T-cell (primary cell): Measurements from ENCODE around the gene MVB12B. TPM values are rescaled to one million over a fixed set of nuclear protein-coding genes. Genes with fewer than 3 reads are reported as not detected.

Experiments
- ATAC-seq, 4 experiments: fragments of 200-7000 bp in 3 of 4; fragments of 150-1000 bp in 1 of 4; cut with Tn5 transposase; replicated peaks in 1 of 4; 1 replicate in 3 of 4; 2 replicates in 1 of 4; pipeline ENCODE4 v1.10.0; 2021; ENCODE audit warnings: moderate library complexity in 3 of 4, mild to moderate bottlenecking in 2 of 4, moderate number of reproducible peaks in 1 of 4
- CTCF ChIA-PET, 2 donors: fragments of 300-600 bp; sonication (Branson Sonifier 250); formaldehyde crosslinking; loops; one replicate each; lab custom pipeline; 2022; ENCODE audit warnings: antibody characterized with exemption in 2 of 2; lab: Charles Lee
- POLR2A ChIA-PET, 2 donors: fragments of 300-600 bp; sonication (Branson Sonifier 250); formaldehyde crosslinking; loops; one replicate each; lab custom pipeline; 2022; ENCODE audit warnings: antibody characterized with exemption in 2 of 2; lab: Charles Lee
- DNase-seq, 35 experiments: peaks; one replicate each; pipeline versions ENCODE4 v3.0.0 to v3.0.0-alpha.2; 2013 to 2023
- H3K27ac ChIP-seq: one replicate; pipeline ENCODE4 v1.5.1; 2013; ENCODE audit warnings: low read length
- H3K27me3 ChIP-seq, 2 experiments: replicated peaks in 1 of 2; 1 replicate in 1 of 2; 2 replicates in 1 of 2; pipeline versions ENCODE4 v1.6.1 to v1.7.0; 2013; ENCODE audit warnings: low read length in 1 of 2, mixed read lengths in 1 of 2; ENCODE audit not compliant: control insufficient read depth in 2 of 2, insufficient read depth in 2 of 2; ENCODE audit errors: extremely low read depth in 1 of 2
- H3K36me3 ChIP-seq, 2 donors: 1 replicate in 1 of 2; 2 replicates in 1 of 2; pipeline versions ENCODE4 v1.6.1 to v1.7.0; 2013; ENCODE audit warnings: low read length in 1 of 2; ENCODE audit not compliant: control insufficient read depth in 2 of 2, insufficient read depth in 1 of 2; ENCODE audit errors: extremely low read depth in 1 of 2
- H3K4me1 ChIP-seq, 2 experiments: 1 replicate in 1 of 2; 2 replicates in 1 of 2; pipeline versions ENCODE4 v1.6.1 to v1.7.0; 2013; ENCODE audit warnings: low read length in 2 of 2, mixed read lengths in 1 of 2; ENCODE audit not compliant: insufficient read depth in 2 of 2, control insufficient read depth in 1 of 2; ENCODE audit errors: extremely low read depth in 1 of 2
- H3K4me3 ChIP-seq, 2 donors: 1 replicate in 1 of 2; 2 replicates in 1 of 2; pipeline versions ENCODE4 v1.5.1 to v1.7.0; 2013; ENCODE audit warnings: mild to moderate bottlenecking in 2 of 2, low read length in 1 of 2, moderate library complexity in 1 of 2; ENCODE audit not compliant: control insufficient read depth in 1 of 2; ENCODE audit errors: extremely low read depth in 1 of 2
- H3K9me3 ChIP-seq: 2 replicates; pipeline ENCODE4 v1.7.0; 2013
- H3K27ac Mint-ChIP-seq, 2 donors: one replicate each; pipeline ENCODE4 v1.8.0; 2020 to 2021; ENCODE audit warnings: mild to moderate bottlenecking in 2 of 2, mixed read lengths in 2 of 2
- H3K27me3 Mint-ChIP-seq, 2 donors: one replicate each; pipeline ENCODE4 v1.8.0; 2021 to 2022; ENCODE audit warnings: mixed read lengths in 2 of 2
- H3K36me3 Mint-ChIP-seq: one replicate; pipeline ENCODE4 v1.8.0; 2021; ENCODE audit warnings: mixed read lengths
- H3K4me1 Mint-ChIP-seq, 3 donors: one replicate each; pipeline ENCODE4 v1.8.0; 2020 to 2022; ENCODE audit warnings: mixed read lengths in 3 of 3, mild to moderate bottlenecking in 1 of 3
- H3K4me3 Mint-ChIP-seq, 3 donors: one replicate each; pipeline ENCODE4 v1.8.0; 2020 to 2022; ENCODE audit warnings: mild to moderate bottlenecking in 3 of 3, mixed read lengths in 3 of 3, moderate library complexity in 3 of 3
- H3K9me3 Mint-ChIP-seq, 3 donors: one replicate each; pipeline ENCODE4 v1.8.0; 2020 to 2022; ENCODE audit warnings: mixed read lengths in 3 of 3
- WGBS: methylation state at CpG from one replicate; pipeline ENCODE4 v1.1.5; 2013; ENCODE audit warnings: missing lambda C conversion rate; ENCODE audit not compliant: insufficient coverage; 5-methylcytosine and 5-hydroxymethylcytosine counted together
- total RNA-seq, 35 experiments: library from RNA in 6 of 35; stranded (reverse) in 6 of 35; fragments of 120-200 nt in 1 of 35; gene quantifications; one replicate each; pipeline versions ENCODE4 v1.2.1 to v1.2.4 and lab custom pipeline; 2013 to 2026

The MVB12B gene
- total RNA-seq, 5 donors from 2014 or later (not counting 1 experiment from before 2014, with no cell fraction given): 8.2 to 25.2 (median 10.6) TPM

DNA sequence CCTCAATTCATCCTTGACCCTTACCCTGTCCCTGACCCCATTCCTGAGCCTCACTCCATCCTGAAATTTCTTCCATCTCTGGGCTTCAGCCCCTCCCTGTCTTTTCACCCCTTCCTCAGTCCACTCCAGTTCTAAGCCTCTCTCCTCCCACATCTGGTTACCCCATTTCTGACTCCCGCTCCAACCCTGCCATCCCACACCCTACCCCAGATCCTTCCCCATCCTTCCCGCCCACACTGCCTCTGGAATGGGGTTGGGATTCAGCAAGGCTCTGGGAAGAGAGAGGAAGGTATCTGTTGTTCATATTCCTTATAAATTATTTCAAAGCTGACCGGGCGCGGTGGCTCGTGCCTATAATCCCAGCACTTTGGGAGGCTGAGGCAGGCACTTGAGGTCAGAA is 29.9 kb upstream of the MVB12B start:
- no peaks in the 10 kb centered on the region for H3K4me1 ChIP-seq
- CTCF ChIA-PET: no interaction called here
- Mint-ChIP-seq H3K27me3 (peaks cover 7 to 14% of the 10 kb centered on the region in 2 donors), H3K27ac (no peak overlapping the region), H3K4me3 (no peak overlapping the region), H3K4me1 (no peaks in the 10 kb centered on the region), H3K9me3 (no peaks in the 10 kb centered on the region), H3K36me3 (no peaks in the 10 kb centered on the region)
- DNase-seq (no peak), ATAC-seq (no peak)
- no peaks in the 10 kb centered on the region for H3K36me3 ChIP-seq
- POLR2A ChIA-PET: no interaction called here
- WGBS: no CpG with 5 or more reads among the region's 6 CpGs
- H3K9me3 ChIP-seq: no peaks in the 10 kb centered on the region
- H3K27me3 ChIP-seq: peaks cover 0 to 29% of the 10 kb centered on the region in 2 experiments
- H3K4me3 ChIP-seq: no peak overlapping the region
- H3K27ac ChIP-seq: no peak overlapping the region

DNA sequence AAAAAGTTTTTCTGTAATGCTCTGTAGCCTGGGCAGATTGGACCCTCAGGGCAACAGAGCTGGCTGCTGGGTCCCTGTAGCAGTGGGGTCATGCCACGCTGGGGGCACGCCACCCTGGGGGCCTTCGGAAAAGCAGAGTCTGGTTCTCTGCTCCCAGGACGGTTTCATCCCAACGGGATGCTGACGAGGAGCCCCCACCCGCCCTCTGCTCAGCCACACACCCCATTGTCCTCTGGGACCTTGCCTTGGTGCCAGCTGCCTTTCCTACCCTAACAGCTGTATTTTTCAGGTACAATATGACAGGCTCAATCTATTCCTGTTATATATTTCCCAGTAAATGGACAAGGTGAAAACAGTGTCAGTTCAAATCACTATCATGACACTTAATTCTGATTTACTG is 29.0 kb upstream of the MVB12B start:
- no peak for ATAC-seq
- no peak for DNase-seq
- H3K27me3 ChIP-seq: peaks cover 0 to 27% of the 10 kb centered on the region in 2 experiments
- H3K27ac ChIP-seq: no peak overlapping the region
- H3K4me3 Mint-ChIP-seq: no peak overlapping the region
- no peaks in the 10 kb centered on the region for H3K9me3 ChIP-seq
- H3K4me1 ChIP-seq: no peaks in the 10 kb centered on the region
- ChIA-PET CTCF (no interaction called here), POLR2A (no interaction called here)
- H3K9me3 Mint-ChIP-seq: no peaks in the 10 kb centered on the region
- WGBS: 74% methylated on average over 4 of the region's 7 CpGs
- no peaks in the 10 kb centered on the region for H3K36me3 Mint-ChIP-seq
- H3K4me1 Mint-ChIP-seq: peaks cover 4 to 6% (median 5%) of the 10 kb centered on the region in 3 donors
- peaks cover 4 to 14% of the 10 kb centered on the region in 2 donors for H3K27me3 Mint-ChIP-seq
- no peak overlapping the region for H3K4me3 ChIP-seq
- no peak overlapping the region for H3K27ac Mint-ChIP-seq
- no peaks in the 10 kb centered on the region for H3K36me3 ChIP-seq

DNA sequence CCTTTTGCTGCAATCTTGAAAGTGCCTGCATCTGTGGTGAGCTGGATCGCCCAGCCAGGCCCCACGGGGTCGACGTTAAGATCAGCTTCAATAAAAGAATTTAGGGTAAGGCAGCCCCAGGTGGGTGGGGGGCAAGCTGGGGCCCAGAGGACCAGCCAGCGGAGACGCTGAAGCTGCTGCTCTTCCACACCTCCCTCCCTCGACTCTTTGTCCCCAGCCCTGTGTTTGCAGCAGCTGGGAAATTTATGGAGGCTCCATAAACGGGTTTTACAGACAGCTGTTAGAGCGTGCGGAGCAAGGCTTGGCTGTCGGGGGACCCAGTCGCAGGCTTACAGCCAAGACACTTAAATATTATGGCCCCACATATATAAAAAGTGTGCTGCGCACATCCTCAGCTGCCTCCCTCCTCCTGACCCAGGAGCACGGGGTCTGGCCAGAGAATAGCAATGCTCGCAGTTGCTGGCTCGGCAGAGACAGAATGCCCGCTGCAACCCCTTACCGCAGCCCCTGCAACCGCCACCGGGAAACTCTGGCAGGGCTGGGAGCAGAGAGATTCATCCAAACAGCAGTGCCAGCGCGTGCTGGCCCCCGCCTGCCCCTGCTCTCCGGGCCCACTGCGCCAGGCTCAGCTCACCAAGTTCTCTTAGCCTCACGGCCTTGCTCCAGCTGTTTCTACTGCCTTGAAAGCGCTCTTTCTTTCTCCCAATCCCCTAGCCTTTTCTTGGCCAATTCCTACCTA is 28.4 kb upstream of the MVB12B start:
- CTCF ChIA-PET: interaction anchor here in 1 of 2 donors (2.2 kb wide), 1 partner anchor 193 kb away, joined by 6 read pairs; no protein-coding TSS in a partner anchor
- Histone ChIP-seq H3K4me1 (no peaks in the 10 kb centered on the region), H3K4me3 (no peak overlapping the region), H3K36me3 (no peaks in the 10 kb centered on the region), H3K27me3 (peaks cover 0 to 21% of the 10 kb centered on the region in 2 experiments), H3K9me3 (no peaks in the 10 kb centered on the region), H3K27ac (no peak overlapping the region)
- POLR2A ChIA-PET: no interaction called here
- ATAC-seq (no peak), DNase-seq (no peak)
- Mint-ChIP-seq H3K9me3 (no peaks in the 10 kb centered on the region), H3K4me3 (no peak overlapping the region), H3K4me1 (peaks cover 4 to 6% (median 5%) of the 10 kb centered on the region in 3 donors), H3K27ac (no peak overlapping the region), H3K27me3 (peaks cover 4 to 14% of the 10 kb centered on the region in 2 donors), H3K36me3 (no peaks in the 10 kb centered on the region)
- WGBS: 80% methylated on average over 22 of the region's 27 CpGs

DNA sequence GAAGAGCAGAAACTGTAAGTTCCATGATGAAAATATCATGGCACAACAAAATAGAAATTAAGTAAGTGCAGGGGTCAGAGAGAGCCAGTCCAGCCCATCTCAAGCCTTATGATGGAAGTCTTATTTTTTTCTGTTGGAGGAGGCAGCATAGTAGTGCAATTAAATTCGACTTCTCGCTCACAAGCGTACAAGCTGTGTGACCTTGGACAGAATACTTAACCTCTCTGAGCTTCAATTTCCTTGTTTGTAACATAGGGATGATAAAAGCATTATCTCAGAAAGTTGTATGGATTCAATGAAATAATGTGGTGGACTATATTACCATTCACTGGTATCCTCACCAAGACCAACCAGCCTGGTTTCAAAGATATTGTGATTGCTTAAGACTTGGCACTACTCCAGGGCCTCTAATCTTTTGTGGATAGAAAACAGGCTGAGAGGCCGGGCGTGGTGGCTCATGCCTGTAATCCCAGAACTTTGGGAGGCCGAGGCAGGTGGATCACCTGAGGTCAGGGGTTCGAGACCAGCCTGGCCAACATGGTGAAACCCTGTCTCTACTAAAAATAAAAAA is 26.8 kb upstream of the MVB12B start:
- no peak for DNase-seq

DNA sequence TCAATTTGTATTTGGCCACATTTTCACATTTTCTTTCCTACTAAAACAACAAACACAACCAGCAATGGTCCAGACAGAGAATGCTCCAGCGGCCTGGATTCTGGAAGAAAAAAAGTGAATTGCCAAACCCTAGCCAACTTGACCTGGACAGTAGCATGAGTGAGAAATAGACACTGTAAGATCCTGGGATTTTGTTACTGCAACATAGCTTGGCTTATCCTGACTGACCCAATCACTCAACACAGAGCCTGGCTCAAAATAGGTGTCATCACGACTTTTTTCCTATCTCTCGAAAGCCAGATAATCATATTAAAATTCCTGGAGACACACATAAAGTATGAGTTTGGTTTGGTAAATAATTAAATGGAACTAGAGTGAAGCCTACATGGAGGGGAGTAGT is 25.4 kb upstream of the MVB12B start:
- no peak overlapping the region for H3K4me3 Mint-ChIP-seq
- peaks cover 0 to 6% of the 10 kb centered on the region in 2 experiments for H3K27me3 ChIP-seq
- WGBS: no CpG with 5 or more reads among the region's 3 CpGs
- no peaks in the 10 kb centered on the region for H3K36me3 Mint-ChIP-seq
- CTCF ChIA-PET: interaction anchor here (0.6 to 2.2 kb wide), 3 partner anchors 97 to 546 kb away, joined by 4 to 21 read pairs (median 4); no protein-coding TSS in a partner anchor
- H3K4me1 Mint-ChIP-seq: peaks cover 4 to 6% (median 5%) of the 10 kb centered on the region in 3 donors
- H3K4me1 ChIP-seq: no peaks in the 10 kb centered on the region
- DNase-seq (no peak), ATAC-seq (no peak)
- peaks cover 4 to 5% of the 10 kb centered on the region in 2 donors for H3K27me3 Mint-ChIP-seq
- no peak overlapping the region for H3K27ac Mint-ChIP-seq
- POLR2A ChIA-PET: no interaction called here
- no peak overlapping the region for H3K27ac ChIP-seq
- no peaks in the 10 kb centered on the region for H3K9me3 ChIP-seq
- H3K4me3 ChIP-seq: no peak overlapping the region
- no peaks in the 10 kb centered on the region for H3K9me3 Mint-ChIP-seq
- H3K36me3 ChIP-seq: no peaks in the 10 kb centered on the region

More for the DNA sequence above, 26.8 kb upstream of the MVB12B start:
- Mint-ChIP-seq H3K36me3 (no peaks in the 10 kb centered on the region), H3K4me1 (peaks cover 4 to 6% (median 5%) of the 10 kb centered on the region in 3 donors), H3K9me3 (no peaks in the 10 kb centered on the region), H3K27ac (no peak overlapping the region), H3K27me3 (peaks cover 4 to 11% of the 10 kb centered on the region in 2 donors), H3K4me3 (no peak overlapping the region)
- CTCF ChIA-PET: interaction anchor here (1.0 to 2.2 kb wide), 2 partner anchors 192 kb away, joined by 3 to 6 read pairs; no protein-coding TSS in a partner anchor
- Histone ChIP-seq H3K36me3 (no peaks in the 10 kb centered on the region), H3K27me3 (peaks cover 0 to 10% of the 10 kb centered on the region in 2 experiments), H3K9me3 (no peaks in the 10 kb centered on the region), H3K27ac (no peak overlapping the region), H3K4me3 (no peak overlapping the region), H3K4me1 (no peaks in the 10 kb centered on the region)
- no peak for ATAC-seq
- WGBS: 92% methylated on average over 4 of the region's 7 CpGs
- POLR2A ChIA-PET: no interaction called here

DNA sequence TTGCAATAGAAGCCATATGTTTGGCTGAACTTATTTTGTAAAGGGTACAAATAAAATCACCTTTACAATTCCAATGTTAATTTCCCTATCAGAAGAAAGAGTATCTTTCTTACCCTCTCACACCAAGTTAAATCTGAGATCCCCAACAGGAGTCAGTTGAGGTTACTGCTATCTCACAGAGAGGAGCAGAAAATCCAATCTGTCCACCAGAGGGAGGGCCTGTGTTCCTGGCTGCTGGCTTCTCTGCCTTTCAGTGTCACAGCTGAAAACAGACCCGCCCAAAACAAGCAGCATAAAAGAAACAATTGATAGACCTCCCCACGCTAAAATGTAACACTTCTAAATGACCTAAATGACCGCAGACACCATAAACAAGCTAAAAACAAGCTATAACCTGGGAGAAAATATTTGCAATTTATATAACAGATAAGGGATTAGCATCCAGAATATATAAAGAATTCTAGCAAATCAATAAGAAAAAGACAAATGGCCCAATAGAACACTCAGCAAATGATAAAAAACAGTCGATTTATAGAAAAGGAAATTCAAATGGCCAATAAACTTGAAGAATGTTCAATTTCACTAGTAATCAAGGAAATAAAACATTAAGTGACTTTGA is 24.5 kb upstream of the MVB12B start:
- peak in 34 of 35 experiments; percentile 7 to 77 (median 54) for DNase-seq
- no peaks in the 10 kb centered on the region for H3K27me3 ChIP-seq
- CTCF ChIA-PET: interaction anchor here (0.7 to 2.2 kb wide), 5 partner anchors 95 to 189 kb away, joined by 3 to 21 read pairs (median 6); no protein-coding TSS in a partner anchor
- H3K4me3 ChIP-seq: no peak overlapping the region
- H3K4me1 ChIP-seq: no peaks in the 10 kb centered on the region
- peak in 3 of 4 experiments; percentile 71 to 81 (median 81) for ATAC-seq
- no peak overlapping the region for H3K27ac ChIP-seq
- Mint-ChIP-seq H3K4me3 (no peak overlapping the region), H3K27ac (no peak overlapping the region), H3K9me3 (no peaks in the 10 kb centered on the region), H3K36me3 (no peaks in the 10 kb centered on the region), H3K4me1 (peaks cover 4 to 6% (median 5%) of the 10 kb centered on the region in 3 donors), H3K27me3 (peaks cover 3 to 4% of the 10 kb centered on the region in 2 donors)
- H3K36me3 ChIP-seq: no peaks in the 10 kb centered on the region
- no peaks in the 10 kb centered on the region for H3K9me3 ChIP-seq
- POLR2A ChIA-PET: interaction anchor here in 1 of 2 donors (0.6 kb wide), 1 partner anchor 12 kb away, joined by 3 read pairs; no protein-coding TSS in a partner anchor
- WGBS: no CpG with 5 or more reads among the region's 4 CpGs
